Stimulated activated CD4-positive, alpha-beta T cell treated with anti-CD3 and anti-CD28 coated beads, Interleukin-15, amount 100 ng/mL, for 1 hour (primary cell): ENCODE data around the gene SLC2A5.

Experiments used
- DNase-seq, 2 donors: peaks; one replicate each; pipeline ENCODE4 v3.0.0-alpha.2; 2020; ENCODE audit warnings: low read depth in 1 of 2, low spot score in 1 of 2

SLC2A5 gene

DNA sequence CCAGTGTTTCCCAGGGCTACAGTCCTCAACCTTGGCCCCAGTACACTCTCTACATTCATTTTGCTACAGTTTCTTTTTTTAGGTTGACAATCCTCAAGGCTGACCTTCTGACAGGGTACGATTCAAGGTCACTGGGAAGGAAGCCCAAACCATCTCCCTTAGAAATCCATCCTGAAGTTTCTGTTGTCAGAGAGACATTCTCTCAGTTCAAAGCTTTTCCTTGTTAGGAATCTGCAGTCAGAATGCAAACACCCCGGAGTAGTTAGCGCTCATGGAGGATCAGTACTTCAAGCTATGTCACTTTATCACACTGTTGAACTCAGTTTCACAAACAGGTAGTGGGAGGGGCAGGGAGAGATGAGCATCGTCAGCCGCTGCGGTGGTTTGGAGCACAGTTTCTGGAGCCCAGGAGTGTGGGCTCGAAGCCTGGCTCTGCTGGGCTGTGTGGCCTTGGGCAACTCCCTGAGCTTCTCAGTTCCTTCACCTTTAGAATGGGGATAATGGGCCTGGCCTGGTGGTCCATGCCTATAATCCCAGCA lies 4.2 kb downstream of the SLC2A5 start:
- no peak for DNase-seq

DNA sequence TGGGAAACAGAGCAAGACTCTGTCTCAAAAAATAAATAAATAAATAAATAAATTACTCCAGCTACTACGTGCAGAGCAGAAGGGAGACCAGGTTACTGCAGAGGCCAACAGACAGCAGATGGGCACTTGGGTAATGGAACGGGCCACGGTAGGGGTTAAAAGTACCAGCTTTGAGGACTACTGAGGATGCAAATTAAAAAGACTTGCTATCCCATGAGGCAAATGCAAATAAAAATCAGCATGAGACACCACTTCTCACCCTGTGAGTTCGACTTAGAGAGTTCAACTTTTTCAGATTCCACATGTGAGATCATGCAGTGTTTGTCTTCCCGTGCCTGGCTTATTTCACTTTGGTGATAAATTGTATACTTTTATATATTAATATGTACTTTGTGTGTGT lies 6.6 kb downstream of the SLC2A5 start:
- no peak for DNase-seq

DNA sequence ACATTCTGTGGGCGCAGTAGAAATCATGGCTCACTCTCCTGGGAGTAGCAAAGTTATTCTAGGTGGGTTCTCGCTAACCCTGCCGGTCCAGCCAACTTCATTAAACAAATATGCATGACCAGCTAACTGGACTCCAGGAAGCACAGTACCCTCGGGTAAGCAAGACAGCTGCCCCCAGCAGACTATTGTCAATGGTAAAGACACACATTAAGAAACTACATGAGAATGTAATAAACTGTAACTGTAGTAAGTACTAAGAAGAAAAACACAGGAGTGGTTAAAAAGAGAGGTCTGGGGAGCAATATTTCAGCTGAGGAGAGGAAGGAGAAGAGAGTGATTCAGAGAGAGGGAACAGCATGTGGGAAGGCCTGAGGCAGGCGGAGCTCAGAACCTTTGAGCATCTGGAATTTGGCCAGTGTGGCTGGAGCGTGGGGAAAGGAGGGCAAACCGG lies 7.4 kb downstream of the SLC2A5 start:
- no peak for DNase-seq

DNA sequence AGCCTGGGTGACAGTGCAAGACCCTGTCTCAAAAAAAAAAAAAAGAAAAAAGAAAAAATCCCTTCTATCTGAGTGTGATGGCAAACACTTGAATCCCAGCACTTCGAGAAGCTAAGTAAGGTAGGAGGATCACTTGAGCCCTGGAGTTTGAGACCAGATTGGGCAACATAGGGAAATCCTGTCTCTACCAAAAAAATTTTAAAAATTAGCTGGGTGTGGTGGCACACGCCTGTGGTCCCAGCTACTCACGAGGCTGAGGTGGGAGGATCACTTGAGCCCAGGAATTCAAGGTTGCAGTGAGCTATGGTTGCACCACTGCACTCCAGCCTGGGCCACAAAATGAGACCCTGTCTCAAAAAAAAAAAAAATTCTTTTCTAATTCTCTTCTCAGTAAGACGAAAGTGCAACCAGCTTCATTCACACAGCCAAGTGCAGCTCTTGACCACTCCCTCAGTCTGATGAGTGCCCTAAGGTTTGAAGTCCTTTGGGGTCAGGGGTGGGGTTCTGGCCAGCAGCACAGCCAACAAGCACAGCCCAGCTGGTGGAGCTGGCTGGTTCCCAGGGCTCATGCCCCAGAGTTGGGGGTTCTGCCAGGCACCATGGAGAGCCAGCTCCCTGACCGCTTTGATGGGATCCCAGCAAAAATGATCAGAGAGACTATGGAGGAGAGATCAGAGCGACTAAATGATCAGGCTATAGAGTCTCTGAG lies 8.0 kb downstream of the SLC2A5 start:
- no peak for DNase-seq

DNA sequence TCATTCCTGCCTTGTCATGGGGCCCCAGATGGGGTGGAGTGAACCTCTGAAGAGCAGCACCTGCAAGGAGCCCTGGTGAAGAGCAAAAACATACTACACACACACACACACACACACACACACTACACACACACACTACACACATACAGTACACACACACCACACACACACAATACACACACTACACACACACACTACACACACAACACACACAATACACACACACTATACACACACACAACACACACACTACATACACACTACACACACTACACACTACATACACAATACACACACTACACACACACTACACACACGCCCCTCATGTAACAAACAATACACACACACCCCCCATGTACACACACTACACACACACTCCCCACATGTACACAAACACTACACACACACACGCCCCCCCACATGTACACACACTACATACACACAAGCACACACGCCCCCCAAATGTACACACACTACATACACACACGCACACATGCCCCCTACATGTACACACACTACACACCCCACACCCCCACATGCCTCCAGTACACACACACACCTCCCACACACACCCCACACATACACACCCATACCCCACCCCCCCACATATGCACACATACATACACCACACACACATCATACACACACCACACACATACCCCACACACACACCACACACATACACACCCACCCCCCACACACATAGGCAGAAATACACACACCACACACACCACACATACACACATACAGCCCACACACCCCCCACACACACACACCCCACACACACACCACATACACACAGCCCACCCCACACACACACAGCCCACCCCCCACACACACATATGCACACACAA lies 9.3 kb downstream of the SLC2A5 start:
- DNase-seq: no peak

DNA sequence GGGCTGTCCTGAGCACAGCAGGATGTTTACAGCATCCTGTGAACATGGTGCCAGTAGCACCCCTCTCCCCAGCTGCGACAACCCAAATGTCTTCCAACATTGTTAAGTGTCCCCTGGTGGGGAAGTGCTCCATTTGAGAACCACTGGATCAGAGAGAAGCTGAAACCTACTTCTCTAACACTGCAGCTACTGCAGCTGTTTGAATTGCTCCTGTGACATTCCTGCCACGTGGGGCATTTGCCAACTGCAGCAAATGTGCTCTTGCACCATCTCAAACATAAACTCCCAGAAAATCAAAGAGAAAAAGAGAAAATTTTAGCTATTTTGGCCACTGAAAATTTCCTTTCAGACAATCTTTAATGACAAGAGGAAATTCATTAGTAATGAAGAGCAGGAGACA lies 11.0 kb downstream of the SLC2A5 start:
- no peak for DNase-seq

DNA sequence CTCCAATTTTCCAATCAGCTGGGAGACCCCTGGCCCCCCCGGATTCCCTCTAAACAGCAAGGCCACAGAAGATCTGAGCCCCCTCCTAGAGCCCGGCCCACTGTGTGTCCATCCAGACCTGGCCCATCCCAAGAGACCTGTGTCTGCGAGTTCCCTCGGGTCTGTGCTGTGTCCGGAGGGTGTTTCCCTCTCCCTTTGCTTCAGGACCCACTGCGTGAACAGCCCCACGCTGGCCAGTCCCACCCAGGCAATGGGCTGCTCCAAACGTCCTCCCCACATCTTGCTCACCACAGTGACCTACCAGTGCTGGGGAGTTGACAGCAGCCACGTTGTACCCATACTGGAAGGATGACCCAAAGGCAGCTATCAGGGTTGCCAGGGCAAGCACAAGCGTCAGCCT lies 11.6 kb downstream of the SLC2A5 start:
- DNase-seq: no peak

DNA sequence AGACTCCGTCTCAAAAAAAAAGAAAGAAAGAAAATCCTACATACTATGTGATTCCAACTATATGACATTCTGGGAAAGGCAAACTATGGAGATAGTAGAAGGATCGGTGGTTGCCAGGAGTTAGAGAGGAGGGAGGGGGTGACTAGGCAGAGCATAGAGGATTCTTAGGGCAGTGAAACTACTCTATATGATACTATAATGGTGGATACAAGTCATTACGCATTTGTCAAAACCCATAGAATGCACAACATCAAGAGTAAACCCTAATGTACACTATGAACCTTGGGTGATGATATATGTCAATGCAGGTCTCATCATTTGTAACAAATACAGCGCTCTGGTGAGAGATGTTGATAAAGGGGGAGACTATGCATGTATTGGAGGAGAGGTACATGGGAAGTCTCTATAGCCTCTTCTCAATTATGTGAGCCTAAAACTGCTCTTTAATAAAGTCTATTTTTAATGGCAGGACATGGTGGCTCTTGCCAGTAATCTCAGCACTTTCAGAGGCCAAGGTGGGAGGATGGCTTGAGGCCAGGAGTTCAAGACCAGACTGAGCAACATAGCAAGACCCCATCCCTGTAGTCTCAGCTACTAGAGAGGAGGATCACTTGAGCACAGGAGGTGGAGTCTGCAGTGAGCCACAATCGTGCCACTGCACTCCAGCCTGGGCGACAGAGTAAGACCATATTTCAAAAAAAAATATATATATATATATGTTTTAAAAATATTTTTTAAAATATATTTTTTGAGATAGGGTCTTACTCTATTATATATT lies 17.0 kb downstream of the SLC2A5 start:
- no peak for DNase-seq

DNA sequence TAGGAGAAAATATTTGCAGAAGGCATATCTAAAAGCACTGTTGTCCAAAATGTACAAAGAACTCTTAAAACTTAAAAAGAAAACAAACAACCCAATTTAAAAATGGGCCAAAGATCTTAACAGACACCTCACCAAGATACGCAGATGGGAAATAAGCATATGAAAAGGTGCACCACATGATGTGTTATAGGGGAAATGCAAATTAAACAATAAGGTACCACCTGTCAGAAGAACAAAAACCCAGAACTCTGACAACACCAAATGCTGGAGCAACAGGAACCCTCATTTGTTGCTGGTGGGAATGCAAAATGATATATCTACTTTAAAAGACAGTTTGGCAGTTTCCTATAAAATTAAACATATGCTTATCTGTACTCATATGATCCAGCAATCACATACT lies 18.1 kb downstream of the SLC2A5 start:
- DNase-seq: no peak

DNA sequence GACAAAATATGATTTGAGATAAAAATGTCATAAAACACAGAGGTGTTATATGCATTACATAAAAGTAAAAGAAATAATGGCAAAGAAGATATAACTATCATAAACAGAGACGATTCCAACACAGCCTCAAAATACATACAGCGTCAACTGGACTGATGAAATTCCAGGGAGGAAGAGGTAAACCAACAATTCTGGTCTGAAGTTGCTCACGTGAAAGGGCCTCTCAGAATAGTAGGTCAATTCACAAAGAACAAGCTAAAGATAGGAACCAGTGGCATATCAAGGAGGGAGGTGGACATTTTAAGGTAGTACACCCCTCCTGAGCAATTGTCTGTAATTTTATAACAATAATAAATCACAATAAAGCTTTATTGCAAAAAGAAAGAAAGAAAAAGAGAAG lies 18.6 kb downstream of the SLC2A5 start:
- DNase-seq: no peak

DNA sequence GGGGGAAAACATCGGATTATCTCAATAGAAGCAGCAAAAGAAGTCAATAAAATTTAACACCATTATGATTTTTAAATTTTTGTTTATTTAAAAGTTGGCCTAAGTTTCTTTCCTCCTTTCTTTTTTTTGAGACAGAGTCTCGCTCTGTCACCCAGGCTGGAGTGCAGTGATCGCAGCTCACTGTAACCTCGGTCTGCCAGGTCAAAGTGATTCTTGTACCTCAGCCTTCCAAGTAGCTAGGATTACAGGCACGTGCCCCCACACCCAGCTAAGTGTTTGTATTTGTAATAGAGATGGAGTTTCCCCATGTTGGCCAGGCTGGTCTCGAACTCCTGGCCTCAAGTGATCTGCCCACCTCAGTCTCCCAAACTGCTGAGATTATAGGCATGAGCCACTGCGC lies 20.9 kb downstream of the SLC2A5 start:
- no peak for DNase-seq

DNA sequence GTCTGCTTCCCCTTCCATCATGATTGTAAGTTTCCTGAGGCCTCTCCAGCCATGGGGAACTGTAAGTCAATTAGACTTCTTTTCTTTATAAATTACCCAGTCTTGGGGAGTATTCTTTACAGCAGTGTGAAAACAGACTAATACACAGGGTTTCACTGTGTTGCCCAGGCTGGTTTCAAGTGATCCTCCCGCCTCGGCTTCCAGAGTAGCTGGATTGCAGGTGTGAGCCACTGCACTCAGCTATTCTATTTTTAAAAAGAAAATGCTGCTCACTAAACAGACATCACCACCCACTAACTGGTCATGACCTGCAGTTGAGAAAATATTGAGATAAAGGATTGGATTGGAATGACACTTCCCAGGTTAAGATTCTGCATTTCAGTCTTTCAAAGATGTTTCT lies 22.4 kb downstream of the SLC2A5 start:
- no peak for DNase-seq

DNA sequence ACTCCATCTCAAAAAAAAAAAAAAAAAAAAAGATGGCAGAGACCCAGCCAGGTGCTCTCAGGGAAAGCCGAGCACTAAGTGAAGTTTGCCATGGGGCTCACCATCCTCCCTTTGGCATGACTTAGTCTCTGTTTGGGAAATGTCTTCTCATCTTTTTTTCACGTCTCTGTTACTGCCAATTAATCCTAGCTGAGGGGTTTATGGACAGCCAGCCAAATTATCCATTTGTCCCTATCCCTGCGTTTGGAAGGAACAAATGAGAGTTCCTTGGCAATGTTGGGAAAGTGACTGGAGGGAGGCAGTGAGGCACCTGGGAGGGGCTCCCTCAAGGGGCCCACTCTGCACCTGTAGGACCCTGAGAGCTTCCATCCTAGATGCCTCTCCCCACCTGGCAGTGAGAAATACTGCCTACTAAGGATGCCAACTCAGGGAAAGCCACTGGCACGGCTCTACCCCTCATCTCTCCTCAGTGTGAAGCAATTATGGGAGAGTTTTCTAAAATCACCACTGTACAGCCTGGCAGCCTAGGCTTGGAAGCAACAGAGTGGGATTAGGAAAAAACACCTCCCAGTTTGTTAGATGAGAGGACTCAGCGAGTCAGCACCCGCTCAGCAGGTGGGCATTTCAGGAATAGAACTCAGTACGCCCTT lies 23.4 kb downstream of the SLC2A5 start:
- DNase-seq: no peak

DNA sequence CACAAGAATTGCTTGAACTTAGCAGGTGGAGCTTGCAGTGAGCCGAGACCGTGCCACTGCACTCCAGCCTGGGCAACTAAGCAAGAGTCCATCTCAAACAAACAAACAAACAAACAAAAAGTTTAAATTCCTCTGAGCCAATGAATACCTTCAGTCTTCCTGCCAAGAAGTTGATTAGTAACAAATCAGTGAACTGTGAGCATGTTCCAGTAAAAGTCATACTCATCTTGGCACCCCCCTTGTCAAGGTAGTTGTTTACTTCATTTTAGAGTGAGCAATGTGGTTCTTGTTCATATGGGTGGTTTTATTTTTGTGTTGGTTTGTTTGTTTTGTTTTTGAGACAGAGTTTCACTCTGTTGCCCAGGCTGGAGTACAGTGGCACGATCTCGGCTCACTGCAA lies 25.2 kb downstream of the SLC2A5 start:
- no peak for DNase-seq

DNA sequence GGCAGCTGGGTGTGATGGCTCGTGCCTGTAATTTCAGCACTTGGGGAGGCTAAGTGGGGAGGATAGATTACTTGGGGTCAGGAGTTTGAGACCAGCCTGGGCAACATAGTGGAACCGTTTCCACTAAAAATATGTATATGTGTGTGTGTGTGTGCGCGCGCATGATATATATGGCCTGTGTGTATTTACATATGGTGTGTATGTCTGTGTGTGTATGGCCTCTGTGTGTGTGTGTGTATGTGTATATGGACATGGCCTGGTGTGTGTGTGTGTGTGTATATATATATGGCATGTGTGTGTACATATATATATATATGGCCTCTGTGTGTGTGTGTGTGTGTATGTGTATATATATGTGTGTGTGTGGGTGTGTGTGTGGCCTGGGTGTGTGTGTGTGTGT lies 27.2 kb downstream of the SLC2A5 start:
- DNase-seq: no peak

DNA sequence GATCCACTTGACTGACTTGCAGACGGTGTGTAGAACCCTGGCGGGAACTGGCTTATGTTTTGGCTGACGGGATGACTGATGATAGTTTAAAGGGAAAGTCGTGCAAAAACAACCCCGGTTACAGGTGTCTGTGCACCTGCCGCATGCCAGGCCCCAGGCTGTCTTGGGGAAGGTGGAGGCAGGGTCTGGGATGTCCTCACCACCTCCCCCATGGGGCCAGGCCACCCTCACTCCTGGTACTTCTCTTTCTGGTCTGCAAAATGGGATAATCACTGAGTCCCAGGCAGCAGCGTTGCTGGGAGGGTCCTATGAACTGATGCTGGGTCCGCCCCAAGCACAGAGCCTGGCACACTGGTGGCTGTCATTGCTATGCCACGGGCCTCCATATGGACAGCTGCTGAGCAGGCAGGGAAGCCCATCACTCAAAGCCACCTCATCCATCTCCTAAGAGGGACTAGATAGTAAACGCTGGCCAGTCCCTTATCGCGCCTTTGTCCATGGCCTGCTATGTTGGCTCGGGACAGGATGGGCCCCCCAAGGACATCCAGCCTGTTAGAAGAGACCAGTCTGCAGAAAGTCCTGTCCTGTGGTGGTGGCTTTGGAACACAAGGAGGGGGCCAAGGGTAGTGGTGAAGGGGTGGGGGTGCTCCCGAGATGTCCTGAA lies 28.2 kb downstream of the SLC2A5 start:
- no peak for DNase-seq

DNA sequence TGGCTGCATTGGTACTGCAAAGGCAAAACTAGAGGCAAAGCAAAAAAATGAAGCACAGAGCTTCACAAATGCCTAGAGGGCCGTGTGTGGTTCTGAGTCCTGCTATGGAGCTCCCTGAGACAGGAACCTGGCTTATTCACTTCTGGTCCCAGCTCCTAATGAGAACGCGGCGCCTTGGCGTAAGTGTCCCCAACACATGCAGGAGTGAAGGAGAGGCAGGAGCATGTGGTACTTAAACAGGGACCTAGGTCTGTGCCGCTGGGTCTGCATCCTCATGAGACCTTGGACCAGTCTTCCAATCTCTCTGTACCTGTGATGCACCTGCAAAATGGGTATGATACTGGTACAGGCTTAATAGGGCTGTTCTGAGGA lies 28.8 kb downstream of the SLC2A5 start:
- DNase-seq: no peak

DNA sequence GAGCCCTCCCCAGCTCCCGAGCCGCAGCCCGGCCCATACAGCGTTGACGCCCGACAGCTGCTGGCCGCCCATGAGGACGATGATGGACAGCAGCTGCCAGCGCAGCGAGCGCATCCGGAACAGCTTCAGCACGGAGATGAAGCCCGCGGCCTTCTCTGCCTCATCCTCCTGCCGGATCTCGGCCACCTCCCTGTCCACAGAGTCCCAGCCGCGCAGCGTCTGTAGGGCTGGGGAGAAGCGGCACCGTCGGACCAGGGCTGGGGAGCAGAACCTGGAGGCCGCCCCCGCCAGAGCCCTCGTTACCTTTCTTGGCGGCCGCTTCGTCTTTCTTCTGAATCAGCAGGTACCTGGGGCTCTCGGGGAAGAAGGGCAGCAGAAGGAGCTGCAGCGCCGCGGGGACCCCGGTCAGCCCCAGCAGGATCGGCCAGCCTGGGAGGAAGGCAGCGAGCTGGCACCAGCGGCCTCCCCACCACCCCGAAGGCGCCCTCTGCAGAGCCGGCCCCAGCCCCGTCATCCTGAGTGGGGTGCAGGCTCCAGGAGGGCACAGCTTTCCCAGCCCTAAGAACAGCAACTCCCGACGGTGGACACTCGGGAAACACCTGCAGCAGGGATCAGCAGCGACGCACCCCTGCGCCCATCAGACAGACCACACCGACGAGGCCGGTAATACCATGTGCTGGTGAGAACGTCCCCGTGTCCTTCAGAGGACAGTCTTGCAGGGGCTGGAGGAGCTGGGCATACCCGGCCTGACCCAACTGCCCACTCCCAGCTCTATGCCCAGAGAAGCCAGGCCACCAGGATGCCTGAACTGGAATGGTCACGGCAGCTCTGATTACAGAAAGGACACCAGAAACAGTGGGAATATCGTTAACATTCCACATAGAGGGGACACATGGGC lies 29.4 kb downstream of the SLC2A5 start:
- no peak for DNase-seq

DNA sequence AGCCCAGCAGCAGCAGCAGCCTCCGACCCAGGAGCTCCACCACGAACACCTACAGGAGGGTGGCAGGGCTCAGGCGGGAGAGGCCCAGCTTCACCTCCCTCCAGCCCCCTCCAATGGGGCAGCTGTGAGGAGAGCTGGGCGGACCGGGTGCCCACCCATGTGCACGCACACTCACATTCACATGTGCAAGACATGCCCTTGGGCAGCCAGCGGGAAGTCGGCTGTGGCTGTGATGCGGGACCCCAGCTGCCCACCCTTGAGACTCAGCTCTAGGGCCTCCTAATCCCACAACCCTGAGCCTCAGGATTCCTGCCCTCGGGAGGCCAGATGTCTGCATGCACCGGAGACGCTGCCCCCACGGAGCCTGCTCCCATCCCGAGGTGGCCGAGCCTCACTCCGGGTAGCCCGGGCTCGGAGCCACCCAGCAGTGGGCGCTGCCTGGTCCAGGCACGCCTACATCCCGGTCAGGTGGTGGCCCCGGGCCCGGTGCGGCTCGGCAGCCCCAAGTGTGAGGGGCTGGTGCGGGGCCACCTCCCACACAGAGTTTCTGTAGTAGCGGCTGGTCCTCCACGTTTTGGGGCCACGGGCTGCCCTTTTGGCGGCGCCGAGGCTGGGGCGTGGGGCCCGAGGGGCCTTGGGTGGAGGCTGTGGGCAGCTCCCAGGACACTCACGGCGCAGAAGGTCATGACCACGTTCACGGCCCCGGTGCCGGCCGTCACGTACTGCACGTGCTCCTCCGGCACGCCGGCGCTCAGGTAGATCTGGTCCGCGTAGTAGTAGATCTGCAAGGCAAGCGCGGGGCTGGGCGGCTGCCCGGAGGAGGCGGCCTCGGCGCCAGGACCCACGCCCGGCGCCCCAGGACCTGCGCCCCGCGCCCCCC lies 30.3 kb downstream of the SLC2A5 start:
- DNase-seq: no peak
